A549 (cell line): ENCODE data around the gene UBC. TPM values are rescaled to one million over a fixed set of nuclear protein-coding genes. Genes with fewer than 3 reads are reported as not detected.

Source experiments
- ATAC-seq, 2 experiments: fragments of 200-7000 bp in 1 of 2; fragments of >200 bp in 1 of 2; cut with Nextera tagmentation in 1 of 2; cut with Tn5 transposase in 1 of 2; 3 replicates each; pipeline versions ENCODE4 v1.8.0 to v1.9.1; 2018 to 2020; ENCODE audit warnings: mild to moderate bottlenecking in 1 of 2, moderate library complexity in 1 of 2
- CTCF ChIA-PET: fragments of 300-600 bp; sonication (Branson Sonifier 250); formaldehyde crosslinking; extraction: SDS; loops from one replicate; lab custom pipeline; 2021; ENCODE audit warnings: antibody characterized with exemption, inconsistent platforms; lab: Yijun Ruan, JAX
- POLR2A ChIA-PET: fragments of 350-600 bp; formaldehyde crosslinking; extraction: SDS; loops from one replicate; lab custom pipeline; 2021; ENCODE audit warnings: antibody characterized with exemption, inconsistent platforms; lab: Yijun Ruan, JAX
- DNase-seq, 2 experiments: peaks; one replicate each; pipeline versions ENCODE4 v3.0.0 to v3.0.0-alpha.2; 2011 to 2016; ENCODE audit warnings: low read depth in 1 of 2, low spot score in 1 of 2
- FAIRE-seq: peaks from 2 replicates; lab custom pipeline; 2011; peaks lifted over from hg19 to GRCh38; lab: Jason Lieb, UNC
- H3K27ac ChIP-seq, 2 experiments: fragments of >200 bp; sonication (Bioruptor Twin); formaldehyde crosslinking; 3 replicates each; pipeline ENCODE4 v1.5.1; 2016 to 2017
- H3K4me1 ChIP-seq: fragments of >200 bp; sonication (Bioruptor Twin); formaldehyde crosslinking; 3 replicates; pipeline ENCODE4 v1.6.1; 2016
- H3K4me2 ChIP-seq: fragments of >200 bp; sonication (Bioruptor Twin); formaldehyde crosslinking; 3 replicates; pipeline ENCODE4 v1.6.1; 2016
- H3K4me3 ChIP-seq: fragments of >200 bp; sonication (Bioruptor Twin); formaldehyde crosslinking; 3 replicates; pipeline ENCODE4 v1.5.1; 2016
- H3K9me3 ChIP-seq: fragments of >200 bp; sonication (Bioruptor Twin); formaldehyde crosslinking; 3 replicates; pipeline ENCODE4 v1.6.1; 2016
- BCL3 ChIP-seq: fragments of >200 bp; sonication (Bioruptor Twin); formaldehyde crosslinking; IDR thresholded peaks from 3 replicates; pipeline ENCODE4 v1.6.1; 2016
- CBX2 ChIP-seq: fragments of 200-600 bp; sonication (generic); IDR thresholded peaks from 2 replicates; pipeline ENCODE4 v1.6.1; 2016; ENCODE audit warnings: low read depth, mild to moderate bottlenecking, borderline replicate concordance
- CEBPB ChIP-seq, 2 experiments: fragments of >200 bp in 1 of 2; sonication (Bioruptor Twin) in 1 of 2; formaldehyde crosslinking in 1 of 2; IDR thresholded peaks; 2 replicates each; pipeline ENCODE4 v1.6.1; 2012 to 2016
- E2F6 ChIP-seq: IDR thresholded peaks from 2 replicates; pipeline ENCODE4 v1.6.1; 2012; ENCODE audit warnings: low read depth, borderline replicate concordance
- EHF ChIP-seq: fragments of 250-450 bp; sonication (Bioruptor Pico); IDR thresholded peaks from 2 replicates; pipeline ENCODE4 v1.5.0; 2020; ENCODE audit warnings: mild to moderate bottlenecking
- EHMT2 ChIP-seq: fragments of 200-600 bp; sonication (generic); IDR thresholded peaks from 2 replicates; pipeline ENCODE4 v1.6.1; 2016; ENCODE audit warnings: antibody characterized with exemption, low read depth, mild to moderate bottlenecking, moderate library complexity
- ELK1 ChIP-seq: fragments of 150-350 bp; IDR thresholded peaks from 2 replicates; pipeline ENCODE4 v1.6.1; 2014; ENCODE audit warnings: low read depth, mild to moderate bottlenecking, low read length
- FOSB ChIP-seq: fragments of 250-450 bp; sonication (Bioruptor Pico); IDR thresholded peaks from 2 replicates; pipeline ENCODE4 v1.5.0; 2020; ENCODE audit warnings: mild to moderate bottlenecking, moderate library complexity
- FOSL2 ChIP-seq, 2 experiments: fragments of 450-650 bp in 1 of 2; fragments of >200 bp in 1 of 2; sonication (Bioruptor Twin) in 1 of 2; formaldehyde crosslinking; IDR thresholded peaks; 2 replicates each; pipeline versions ENCODE4 v1.5.0 to v1.6.1; 2016 to 2020; ENCODE audit warnings: mild to moderate bottlenecking in 1 of 2, moderate library complexity in 1 of 2
- HDAC2 ChIP-seq: fragments of 200-600 bp; sonication (generic); IDR thresholded peaks from 2 replicates; pipeline ENCODE4 v1.6.1; 2016
- HOXB13 ChIP-seq: fragments of 250-450 bp; sonication (Bioruptor Pico); IDR thresholded peaks from 2 replicates; pipeline ENCODE4 v1.5.0; 2020; ENCODE audit warnings: low read depth, mild to moderate bottlenecking, moderate library complexity
- MAFK ChIP-seq: fragments of 450-650 bp; IDR thresholded peaks from 2 replicates; pipeline ENCODE4 v1.6.1; 2014; ENCODE audit not compliant: partially characterized antibody
- MAX ChIP-seq: IDR thresholded peaks from 2 replicates; pipeline ENCODE4 v1.6.1; 2012
- MYC ChIP-seq: IDR thresholded peaks from 2 replicates; pipeline ENCODE4 v1.6.1; 2012; ENCODE audit warnings: mild to moderate bottlenecking, inconsistent platforms, low read length, improper control_type of control experiment, borderline replicate concordance
- NFE2L2 ChIP-seq: fragments of 150-350 bp; conservative IDR thresholded peaks from 2 replicates; pipeline ENCODE4 v1.6.1; 2014; ENCODE audit warnings: low read length
- NPAS2 ChIP-seq: fragments of 250-450 bp; sonication (Bioruptor Pico); IDR thresholded peaks from 2 replicates; pipeline ENCODE4 v1.8.0; 2022; ENCODE audit warnings: mild to moderate bottlenecking, moderate library complexity, borderline replicate concordance
- POLR2AphosphoS2 ChIP-seq: conservative IDR thresholded peaks from 2 replicates; pipeline ENCODE4 v1.6.1; 2012; ENCODE audit warnings: low read length, improper control_type of control experiment, inconsistent platforms
- RAD21 ChIP-seq, 2 experiments: fragments of >200 bp in 1 of 2; sonication (Bioruptor Twin) in 1 of 2; formaldehyde crosslinking in 1 of 2; IDR thresholded peaks in 1 of 2; conservative IDR thresholded peaks in 1 of 2; 2 replicates in 1 of 2; 3 replicates in 1 of 2; pipeline ENCODE4 v1.6.1; 2012 to 2018; ENCODE audit warnings: inconsistent platforms in 1 of 2
- RARB ChIP-seq: fragments of 250-450 bp; sonication (Bioruptor Pico); IDR thresholded peaks from 2 replicates; pipeline ENCODE4 v1.8.0; 2021; ENCODE audit warnings: mild to moderate bottlenecking, moderate library complexity
- SREBF2 ChIP-seq: fragments of 450-650 bp; IDR thresholded peaks from 2 replicates; pipeline ENCODE4 v1.6.1; 2014; ENCODE audit warnings: mild to moderate bottlenecking, moderate library complexity
- TFCP2L1 ChIP-seq: fragments of 250-450 bp; sonication (Bioruptor Pico); IDR thresholded peaks from 2 replicates; pipeline ENCODE4 v1.5.0; 2021; ENCODE audit warnings: mild to moderate bottlenecking
- ZC3H11A ChIP-seq: fragments of 450-650 bp; IDR thresholded peaks from 2 replicates; pipeline ENCODE4 v1.6.1; 2014; ENCODE audit warnings: antibody characterized with exemption, mild to moderate bottlenecking
- ZFP36 ChIP-seq: fragments of 450-650 bp; IDR thresholded peaks from 2 replicates; pipeline ENCODE4 v1.6.1; 2014; ENCODE audit warnings: borderline replicate concordance; ENCODE audit not compliant: partially characterized antibody
- ZNF302 ChIP-seq: fragments of 250-450 bp; sonication (Bioruptor Pico); IDR thresholded peaks from 2 replicates; pipeline ENCODE4 v1.9.0; 2021; ENCODE audit warnings: inconsistent platforms, mild to moderate bottlenecking, moderate library complexity
- WGBS: methylation state at CpG from one replicate; pipeline ENCODE4 v1.1.6; 2017; ENCODE audit errors: missing lambda C conversion rate; 5-methylcytosine and 5-hydroxymethylcytosine counted together
- polyA plus RNA-seq, 4 experiments: library from polyadenylated mRNA; depleted of rRNA in 3 of 4; stranded (reverse); fragments of >200 nt; fragmentation: RNase III in 1 of 4; extraction: RNeasy Plus Mini Kit Qiagen cat#74134 plus additional on column Dnase treatment in 1 of 4; gene quantifications; 2 replicates in 3 of 4; 3 replicates in 1 of 4; pipeline ENCODE4 v1.2.3, GENCODE V29; 2011 to 2017
- TF ChIP-seq, protein P1 (sequence below): fragments of >200 bp; sonication (Bioruptor Twin); formaldehyde crosslinking; IDR thresholded peaks from 2 replicates; pipeline ENCODE4 v1.6.1; 2016

The UBC gene
- polyA plus RNA-seq, 2 of the 4 experiments (the other 2 are of a cell fraction), result 993 to 2,000 TPM

DNA sequence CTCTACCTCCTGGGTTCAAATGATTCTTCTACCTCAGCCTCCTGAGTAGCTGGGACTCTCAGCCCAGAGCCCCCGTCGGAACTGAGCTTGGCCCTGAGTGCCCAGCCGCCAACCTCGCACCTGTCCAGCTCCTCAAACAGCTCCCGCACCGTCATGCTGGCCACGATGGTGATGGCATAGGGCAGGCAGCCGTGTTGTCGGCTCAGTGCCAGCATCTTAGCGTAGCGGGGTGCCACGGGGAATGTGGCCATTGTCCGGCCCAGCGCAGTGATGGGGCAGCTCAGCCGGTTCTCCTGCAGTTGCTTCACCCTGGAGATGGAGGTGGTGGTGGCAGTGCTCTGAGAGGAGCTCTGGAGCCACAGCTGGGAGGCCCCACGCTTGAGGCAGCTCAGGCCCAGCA is 42.1 kb upstream of the UBC start:
- ChIA-PET CTCF (interaction anchor here (11.2 kb wide), 1 partner anchor 13 kb away, joined by 96 read pairs; no protein-coding TSS in a partner anchor), POLR2A (no interaction called here)
- Histone ChIP-seq H3K9me3 (no peaks in the 10 kb centered on the region), H3K4me2 (no peak overlapping the region), H3K4me1 (no peaks in the 10 kb centered on the region), H3K27ac (no peak overlapping the region), H3K4me3 (no peak overlapping the region)
- no peak; a peak in 1 of 6 replicates for ATAC-seq
- WGBS, result 95% methylated on average over 15 of the region's 16 CpGs
- TF ChIP-seq MYC, result no peak
- no peak for TF ChIP-seq ZFP36
- TF ChIP-seq RAD21 (conservative IDR thresholded peaks at IDR 0.05 in 1 of 2, IDR thresholded peaks at IDR 0.05 in 1 of 2), result no peak
- TF ChIP-seq NFE2L2, result no peak
- TF ChIP-seq CBX2, result no peak
- TF ChIP-seq ELK1, result no peak
- TF ChIP-seq FOSB (CRISPR knock-in tag), result no peak
- TF ChIP-seq ZNF302 (CRISPR knock-in tag), result no peak
- TF ChIP-seq BCL3, result no peak
- TF ChIP-seq TFCP2L1 (CRISPR knock-in tag), result no peak
- no peak for TF ChIP-seq MAX
- TF ChIP-seq, protein P1, sequence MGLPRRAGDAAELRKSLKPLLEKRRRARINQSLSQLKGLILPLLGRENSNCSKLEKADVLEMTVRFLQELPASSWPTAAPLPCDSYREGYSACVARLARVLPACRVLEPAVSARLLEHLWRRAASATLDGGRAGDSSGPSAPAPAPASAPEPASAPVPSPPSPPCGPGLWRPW, result no peak
- TF ChIP-seq POLR2AphosphoS2, result no peak
- no peak for TF ChIP-seq HDAC2
- TF ChIP-seq FOSL2 (IDR thresholded peaks at IDR 0.05), result no peak
- TF ChIP-seq FOSL2 (CRISPR knock-in tag; IDR thresholded peaks at IDR 0.05), result no peak
- TF ChIP-seq CEBPB (IDR thresholded peaks at IDR 0.05), result no peak
- no peak for DNase-seq
- FAIRE-seq, result no peak

- POLR2A ChIA-PET, result no interaction called here
- Histone ChIP-seq H3K4me3 (no peak overlapping the region), H3K9me3 (no peaks in the 10 kb centered on the region), H3K27ac (no peak overlapping the region), H3K4me1 (no peaks in the 10 kb centered on the region), H3K4me2 (no peak overlapping the region)
- DNase-seq (no peak), FAIRE-seq (no peak), ATAC-seq (no peak)
- 87% methylated on average over 4 of the region's 4 CpGs for WGBS
- CTCF ChIA-PET, result interaction anchor here (1.3 to 11.2 kb wide), 3 partner anchors 12 to 48 kb away, joined by 3 to 96 read pairs (median 4); no protein-coding TSS in a partner anchor
- TF ChIP-seq NPAS2 (CRISPR knock-in tag), result no peak
- TF ChIP-seq ZFP36, result peak; percentile 53
- no peak for TF ChIP-seq HOXB13
- no peak for TF ChIP-seq SREBF2
- TF ChIP-seq RARB (CRISPR knock-in tag), result no peak
Measured at GRCh38 chr12:124954771-124955170, 40.3 kb upstream of the UBC start.

DNA sequence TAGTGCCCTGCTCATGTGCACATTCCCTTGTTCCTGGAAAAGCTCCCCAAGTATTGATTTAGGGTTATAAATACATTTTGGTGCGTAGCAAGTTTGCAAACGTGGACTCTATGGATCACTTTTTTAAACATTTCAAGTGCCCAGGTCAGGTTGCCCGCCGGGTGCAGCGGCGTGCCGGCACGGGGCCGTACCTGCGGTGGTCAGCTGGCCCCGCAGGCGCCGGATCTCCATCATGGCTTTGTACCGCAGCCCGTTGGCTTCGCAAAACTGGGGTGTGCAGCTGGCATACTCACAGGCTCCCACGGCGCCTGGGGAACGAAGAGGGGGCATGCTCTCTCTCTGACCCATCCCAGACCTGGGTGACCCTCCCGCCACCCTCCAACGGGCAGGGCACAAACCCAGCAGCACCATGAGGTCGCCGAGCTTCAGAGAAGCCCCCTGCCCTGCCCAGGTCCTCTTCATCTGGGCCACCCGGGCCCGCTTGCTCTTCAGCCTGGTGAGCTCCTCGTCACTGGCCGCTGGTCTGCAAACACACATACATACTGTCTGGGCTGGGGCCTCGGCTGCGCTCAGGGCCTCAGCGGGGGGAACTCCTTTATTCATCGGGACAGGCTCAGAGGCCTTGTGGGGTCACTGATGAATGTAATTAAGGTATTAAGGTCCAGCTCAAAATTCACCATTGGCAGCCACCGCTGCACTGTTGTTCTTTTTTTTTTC is 39.4 kb upstream of the UBC start:
- Histone ChIP-seq H3K4me2 (no peak overlapping the region), H3K9me3 (no peaks in the 10 kb centered on the region), H3K27ac (no peak overlapping the region), H3K4me3 (no peak overlapping the region), H3K4me1 (no peaks in the 10 kb centered on the region)
- ATAC-seq, result no peak
- ChIA-PET POLR2A (no interaction called here), CTCF (interaction anchor here (0.6 to 11.2 kb wide), 3 partner anchors 11 to 46 kb away, joined by 3 to 96 read pairs (median 4); no protein-coding TSS in a partner anchor)
- FAIRE-seq, result no peak
- TF ChIP-seq MAFK (no peak), EHMT2 (no peak), E2F6 (no peak), EHF (no peak), ZC3H11A (no peak), SREBF2 (no peak)
- DNase-seq, result no peak
- 91% methylated on average over 32 of the region's 32 CpGs for whole genome bisulfite sequencing
